HG03460 (cell line): ENCODE results near the gene ZPLD1.

Experiments
- ATAC-seq: cut with Tn5 transposase; IDR thresholded peaks from one replicate; pipeline ENCODE4 v1.9.1; 2021; ENCODE audit not compliant: unreplicated experiment

The ZPLD1 gene

GRCh38 chr3:102434715-102435114 lies at the start of gene ZPLD1:
Gene ZPLD1, plus strand, starts transcription at chr3:102435015. Its CDS starts 3,473 bp downstream, at chr3:102438488.
- no peak for ATAC-seq

- ATAC-seq = no peak
These were observed 44.5 kb upstream of the ZPLD1 start for GRCh38 chr3:102390171-102390864.

GRCh38 chr3:102390916-102391315 lies 43.9 kb upstream of the ZPLD1 start:
- ATAC-seq = no peak

- no peak for ATAC-seq
These were observed 43.3 kb upstream of the ZPLD1 start for GRCh38 chr3:102391491-102391890.

GRCh38 chr3:102394517-102394916 lies 40.3 kb upstream of the ZPLD1 start:
- no peak for ATAC-seq

- no peak for ATAC-seq
These were observed 36.6 kb upstream of the ZPLD1 start for GRCh38 chr3:102398176-102398575.

- ATAC-seq = no peak
These were observed 36.1 kb upstream of the ZPLD1 start for GRCh38 chr3:102398666-102399065.

GRCh38 chr3:102400142-102400541 lies 34.7 kb upstream of the ZPLD1 start:
- no peak for ATAC-seq

- ATAC-seq = no peak
These were observed 34.0 kb upstream of the ZPLD1 start for GRCh38 chr3:102400766-102401165.

- no peak for ATAC-seq
These were observed 24.2 kb upstream of the ZPLD1 start for GRCh38 chr3:102410616-102411015.

- ATAC-seq = no peak
These were observed 19.3 kb upstream of the ZPLD1 start for GRCh38 chr3:102415553-102415952.

GRCh38 chr3:102419786-102420185 lies 15.0 kb upstream of the ZPLD1 start:
- no peak for ATAC-seq

GRCh38 chr3:102441832-102442231 lies 7.0 kb downstream of the ZPLD1 start:
- no peak for ATAC-seq

GRCh38 chr3:102443021-102443420 lies 8.2 kb downstream of the ZPLD1 start:
- no peak for ATAC-seq

GRCh38 chr3:102444101-102444500 lies 9.3 kb downstream of the ZPLD1 start:
- ATAC-seq = no peak

- no peak for ATAC-seq
These were observed 12.5 kb downstream of the ZPLD1 start for GRCh38 chr3:102447272-102447671.

GRCh38 chr3:102449341-102449740 lies 14.5 kb downstream of the ZPLD1 start:
- no peak for ATAC-seq

- ATAC-seq = no peak
These were observed 15.1 kb downstream of the ZPLD1 start for GRCh38 chr3:102449930-102450329.

GRCh38 chr3:102450976-102451375 lies 16.2 kb downstream of the ZPLD1 start:
- no peak for ATAC-seq

GRCh38 chr3:102451543-102451942 lies 16.7 kb downstream of the ZPLD1 start:
- no peak for ATAC-seq

GRCh38 chr3:102454181-102454580 lies 19.4 kb downstream of the ZPLD1 start:
- ATAC-seq = no peak

GRCh38 chr3:102457644-102458043 lies 22.8 kb downstream of the ZPLD1 start:
- ATAC-seq = no peak

GRCh38 chr3:102460579-102460978 lies 25.8 kb downstream of the ZPLD1 start:
- ATAC-seq = no peak
